C4-2B (cell line): ENCODE measurements around the gene PPP1CB.

Source experiments
- H3K27ac ChIP-seq: fragments of 450-650 bp; 2 replicates; pipeline ENCODE4 v1.5.1; 2017
- ZFX ChIP-seq: fragments of 450-650 bp; IDR thresholded peaks from 2 replicates; pipeline ENCODE4 v1.6.1; 2017
- TF ChIP-seq, protein P1 (sequence below): fragments of 450-650 bp; conservative IDR thresholded peaks from 2 replicates; pipeline ENCODE4 v1.5.1; 2017; ENCODE audit warnings: mild to moderate bottlenecking

PPP1CB gene

DNA sequence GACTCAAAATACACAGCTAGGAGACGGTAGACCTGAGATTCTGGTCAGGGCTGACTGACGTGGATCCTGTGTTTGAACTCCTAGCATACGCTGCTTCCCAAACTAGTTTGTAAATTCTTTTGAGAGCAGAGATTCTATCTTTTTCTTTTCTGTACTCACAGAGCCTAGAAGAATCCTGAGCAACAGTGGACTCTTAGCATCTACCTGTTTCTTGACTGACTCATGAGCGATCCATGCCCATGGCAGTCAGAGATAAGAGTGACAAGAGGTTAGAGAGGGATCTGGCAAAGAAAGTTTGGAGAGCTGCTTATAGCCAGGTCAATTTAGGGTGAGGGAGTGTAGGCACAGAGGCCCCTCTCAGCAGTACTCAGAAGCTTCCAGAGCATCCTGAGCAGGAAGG, 41.1 kb upstream of the PPP1CB start:
- no peak overlapping the region for H3K27ac ChIP-seq

DNA sequence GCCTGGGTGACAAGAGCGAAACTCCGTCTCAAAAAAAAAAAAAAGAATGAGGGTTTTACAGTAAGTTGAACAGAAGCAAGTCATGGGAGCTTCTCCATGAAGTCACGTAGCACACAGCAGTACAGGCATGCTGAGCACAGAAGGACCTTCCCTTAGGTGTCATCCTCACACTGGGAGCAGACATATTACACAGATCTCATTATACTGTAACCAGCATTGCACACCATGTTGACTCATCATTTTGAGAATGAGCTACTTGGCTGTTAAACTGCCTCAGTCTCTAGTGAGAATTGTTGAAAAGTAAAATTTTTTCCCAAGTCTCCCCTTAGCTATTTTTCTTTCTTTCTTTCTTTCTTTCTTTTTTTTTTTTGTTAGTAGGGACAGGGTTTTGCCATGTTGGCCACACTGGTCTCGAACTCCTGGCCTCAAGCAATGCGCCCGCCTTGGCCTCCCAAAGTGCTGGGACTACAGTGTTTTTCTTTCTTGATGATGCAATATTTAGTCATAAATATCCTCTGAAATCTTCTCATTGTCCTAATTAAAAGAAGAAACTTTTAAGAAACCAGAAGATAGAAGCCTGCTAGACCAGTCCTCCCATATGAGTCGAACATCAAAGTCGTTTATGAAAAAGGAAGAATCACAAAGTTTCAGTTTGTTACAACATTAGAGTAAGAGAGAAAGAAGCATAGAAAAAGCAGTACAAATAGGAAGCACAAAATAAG, 37.9 kb upstream of the PPP1CB start:
- TF ChIP-seq, protein P1, sequence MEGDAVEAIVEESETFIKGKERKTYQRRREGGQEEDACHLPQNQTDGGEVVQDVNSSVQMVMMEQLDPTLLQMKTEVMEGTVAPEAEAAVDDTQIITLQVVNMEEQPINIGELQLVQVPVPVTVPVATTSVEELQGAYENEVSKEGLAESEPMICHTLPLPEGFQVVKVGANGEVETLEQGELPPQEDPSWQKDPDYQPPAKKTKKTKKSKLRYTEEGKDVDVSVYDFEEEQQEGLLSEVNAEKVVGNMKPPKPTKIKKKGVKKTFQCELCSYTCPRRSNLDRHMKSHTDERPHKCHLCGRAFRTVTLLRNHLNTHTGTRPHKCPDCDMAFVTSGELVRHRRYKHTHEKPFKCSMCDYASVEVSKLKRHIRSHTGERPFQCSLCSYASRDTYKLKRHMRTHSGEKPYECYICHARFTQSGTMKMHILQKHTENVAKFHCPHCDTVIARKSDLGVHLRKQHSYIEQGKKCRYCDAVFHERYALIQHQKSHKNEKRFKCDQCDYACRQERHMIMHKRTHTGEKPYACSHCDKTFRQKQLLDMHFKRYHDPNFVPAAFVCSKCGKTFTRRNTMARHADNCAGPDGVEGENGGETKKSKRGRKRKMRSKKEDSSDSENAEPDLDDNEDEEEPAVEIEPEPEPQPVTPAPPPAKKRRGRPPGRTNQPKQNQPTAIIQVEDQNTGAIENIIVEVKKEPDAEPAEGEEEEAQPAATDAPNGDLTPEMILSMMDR: no peak
- TF ChIP-seq ZFX: no peak
- H3K27ac ChIP-seq: no peak overlapping the region

More for the DNA sequence above, 41.1 kb upstream of the PPP1CB start:
- TF ChIP-seq, protein P1: no peak
- TF ChIP-seq ZFX: no peak

DNA sequence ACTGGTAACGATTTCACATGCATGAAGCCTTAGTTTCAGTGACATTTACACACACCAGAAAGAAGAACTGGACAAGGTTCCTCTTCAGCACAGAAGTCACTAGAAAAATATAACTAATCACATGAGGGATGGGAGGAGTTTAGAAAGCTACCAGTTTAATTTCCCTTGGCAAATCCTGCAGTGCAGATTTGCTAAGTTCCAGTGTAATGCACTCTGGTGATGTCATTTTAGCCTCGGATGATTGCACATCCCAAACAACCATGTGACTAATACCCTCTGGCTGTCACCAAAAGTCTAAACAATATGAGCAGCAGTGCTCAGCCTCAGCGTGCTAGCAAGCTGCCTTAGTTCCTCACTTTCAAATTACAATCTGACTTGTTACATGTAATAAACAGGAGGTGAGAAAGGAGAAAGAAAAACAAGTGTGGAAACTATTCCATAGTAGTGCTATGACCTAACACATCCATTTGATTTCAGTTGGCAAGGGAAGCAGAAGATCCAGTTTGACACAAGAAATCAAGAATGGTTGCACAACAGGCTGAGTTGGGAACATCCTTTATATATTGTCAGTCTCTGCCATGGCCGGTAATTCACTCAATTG, 35.3 kb upstream of the PPP1CB start:
- H3K27ac ChIP-seq: peak overlapping the region; percentile 47; the same call in 1 of the 2 replicates
- TF ChIP-seq, protein P1: no peak
- no peak for TF ChIP-seq ZFX

DNA sequence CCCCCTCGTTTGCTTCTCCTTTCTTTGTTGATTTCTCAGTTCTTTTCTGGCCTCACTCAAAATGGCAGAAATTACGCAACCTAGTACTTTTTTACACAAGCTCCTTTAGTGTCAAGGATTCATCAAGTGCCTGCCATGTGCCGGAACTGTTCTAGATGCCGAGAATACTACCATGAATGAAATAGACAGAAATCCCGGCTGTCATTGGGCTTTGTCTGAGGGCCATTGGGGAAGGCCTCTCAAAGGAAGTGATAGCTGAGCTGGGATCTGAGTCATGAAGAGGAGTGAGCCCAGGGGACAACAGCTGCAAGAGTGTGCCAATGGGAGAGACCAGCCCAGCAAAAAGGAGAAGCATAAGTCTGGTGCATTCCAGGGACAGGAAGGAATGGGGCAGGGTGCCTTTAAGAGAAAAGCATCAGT, 34.3 kb upstream of the PPP1CB start:
- TF ChIP-seq, protein P1: no peak
- no peak for TF ChIP-seq ZFX
- peak overlapping the region; percentile 6 for H3K27ac ChIP-seq

DNA sequence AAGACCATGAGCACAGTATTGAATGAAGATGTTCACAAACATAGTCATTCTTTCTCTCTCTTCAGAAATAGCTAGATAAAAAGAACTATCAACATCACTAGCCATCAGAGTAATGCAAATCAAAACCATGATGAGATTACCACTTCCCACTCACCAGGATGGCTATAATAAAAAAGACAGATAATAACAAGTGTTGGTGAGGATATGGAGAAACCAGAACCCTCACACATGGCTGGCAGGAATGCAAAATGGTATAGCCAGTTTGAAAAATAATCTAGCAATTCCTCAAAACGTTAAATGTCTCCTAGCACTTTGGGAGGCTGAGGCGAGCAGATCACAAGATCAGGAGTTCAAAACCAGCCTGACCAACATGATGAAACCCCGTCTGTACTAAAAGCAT, 31.3 kb upstream of the PPP1CB start:
- H3K27ac ChIP-seq: no peak overlapping the region
- no peak for TF ChIP-seq ZFX
- TF ChIP-seq, protein P1: no peak

DNA sequence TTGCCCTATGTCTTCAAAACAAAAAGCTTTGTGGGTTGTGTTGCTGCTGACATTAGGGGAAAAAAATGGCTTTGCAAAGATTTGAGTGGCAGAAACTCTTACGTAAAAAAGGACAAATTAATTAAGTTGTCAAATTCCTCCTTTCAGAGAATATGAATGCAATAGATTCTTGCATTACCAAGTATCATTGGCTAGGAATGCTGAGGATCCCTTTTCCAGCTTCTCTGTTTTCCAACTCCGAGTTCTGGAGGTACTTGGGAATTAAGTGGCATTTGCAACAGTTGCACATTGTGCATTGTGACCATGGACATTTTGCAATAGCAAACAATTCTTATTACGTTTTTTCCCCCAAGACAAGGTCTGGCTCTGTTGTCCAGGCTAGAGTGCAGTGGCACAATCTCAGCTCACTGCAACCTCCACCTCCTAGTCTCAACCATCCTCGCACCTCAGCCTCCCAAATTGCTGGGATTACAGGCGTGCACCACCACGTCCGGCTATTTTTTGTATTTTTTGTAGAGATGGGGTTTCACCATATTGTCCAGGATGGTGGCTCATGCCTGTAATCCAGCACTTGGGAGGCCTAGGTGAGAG, 29.9 kb upstream of the PPP1CB start:
- no peak overlapping the region for H3K27ac ChIP-seq
- TF ChIP-seq, protein P1: no peak
- no peak for TF ChIP-seq ZFX

DNA sequence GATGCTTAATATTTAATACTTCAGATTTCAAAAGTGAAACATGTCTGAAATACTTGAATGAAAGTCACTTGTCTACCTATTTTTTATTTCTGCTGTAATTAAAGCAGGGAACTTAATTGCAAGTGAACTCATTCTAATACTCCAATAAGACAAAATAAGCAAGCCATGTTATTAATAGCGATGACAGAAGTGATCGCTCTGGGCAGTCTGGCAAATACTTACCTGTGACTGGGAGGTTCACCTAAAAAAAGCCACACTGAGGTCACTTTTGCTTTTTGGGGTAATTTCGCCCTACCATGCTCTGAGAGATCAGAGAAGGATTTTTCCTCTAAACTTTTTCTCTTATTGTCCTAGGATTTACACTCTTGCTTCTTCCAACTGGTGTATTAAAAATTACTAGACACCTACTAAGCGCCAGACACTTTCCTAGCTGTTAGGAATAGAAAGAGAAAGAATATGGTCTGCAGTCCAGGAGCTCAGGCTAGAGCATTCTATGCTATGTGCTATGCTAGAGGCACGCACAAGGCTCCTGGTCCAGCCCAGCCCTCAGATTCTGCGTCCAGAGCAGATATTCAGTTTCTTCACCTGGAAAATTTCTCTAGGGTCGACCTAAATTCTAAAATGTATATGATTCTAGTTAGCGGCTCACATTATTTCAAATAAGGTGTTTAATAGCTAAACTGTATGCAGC, 26.5 kb upstream of the PPP1CB start:
- H3K27ac ChIP-seq: no peak overlapping the region
- no peak for TF ChIP-seq ZFX
- TF ChIP-seq, protein P1: no peak
